Calu3 (cell line): ENCODE measurements around the gene STEAP1B. TPM values are rescaled to one million over a fixed set of nuclear protein-coding genes. Genes with fewer than 3 reads are reported as not detected.

Experiments used
- BruUV-seq: library from RNA; stranded (reverse); fragments of 400-500 nt; replicated peaks from 2 replicates; lab custom pipeline; 2021; lab: Mats Ljungman, UMichigan
- CTCF ChIA-PET: fragments of 300-600 bp; sonication (Branson Sonifier 250); formaldehyde crosslinking; loops from one replicate; lab custom pipeline; 2022; ENCODE audit warnings: antibody characterized with exemption; lab: Charles Lee
- DNase-seq: peaks from one replicate; pipeline ENCODE4 v3.0.0; 2022
- H3K27ac Mint-ChIP-seq: one replicate; pipeline ENCODE4 v1.8.0; 2022; ENCODE audit warnings: mixed read lengths; ENCODE audit not compliant: unreplicated experiment
- H3K27me3 Mint-ChIP-seq: one replicate; pipeline ENCODE4 v1.8.0; 2022; ENCODE audit warnings: mixed read lengths; ENCODE audit not compliant: unreplicated experiment
- H3K36me3 Mint-ChIP-seq: one replicate; pipeline ENCODE4 v1.8.0; 2022; ENCODE audit warnings: mild to moderate bottlenecking, moderate library complexity, mixed read lengths; ENCODE audit not compliant: insufficient read depth, unreplicated experiment
- H3K4me1 Mint-ChIP-seq: one replicate; pipeline ENCODE4 v1.8.0; 2022; ENCODE audit warnings: mild to moderate bottlenecking, low read depth, mixed read lengths; ENCODE audit not compliant: unreplicated experiment
- H3K4me3 Mint-ChIP-seq: one replicate; pipeline ENCODE4 v1.8.0; 2022; ENCODE audit warnings: mild to moderate bottlenecking, low read depth, moderate library complexity, mixed read lengths; ENCODE audit not compliant: unreplicated experiment
- H3K9me3 Mint-ChIP-seq: one replicate; pipeline ENCODE4 v1.8.0; 2022; ENCODE audit warnings: low read depth, mixed read lengths; ENCODE audit not compliant: unreplicated experiment
- CTCF ChIP-seq: fragments of 200-600 bp; IDR thresholded peaks from one replicate; pipeline ENCODE4 v1.8.0; 2022; ENCODE audit warnings: antibody characterized with exemption; ENCODE audit not compliant: unreplicated experiment
- intact Hi-C: fragments of 100-400 bp; cut with micrococcal nuclease; formaldehyde crosslinking; loops from one replicate; pipeline ENCODE4 v1.10.0; 2022; ENCODE audit not compliant: unreplicated experiment
- total RNA-seq: library from RNA; stranded (reverse); gene quantifications from 2 replicates; pipeline ENCODE4 v1.2.3, GENCODE V29; 2022

Gene STEAP1B
- total RNA-seq, 1 experiment from 2014 or later, result 2.6 TPM

GRCh38 chr7:22419488-22419887, 80.5 kb downstream of the STEAP1B start:
- Mint-ChIP-seq H3K36me3 (no peaks in the 10 kb centered on the region), H3K9me3 (no peaks in the 10 kb centered on the region), H3K4me3 (no peak overlapping the region), H3K4me1 (peaks cover 22% of the 10 kb centered on the region), H3K27ac (no peak overlapping the region), H3K27me3 (no peaks in the 10 kb centered on the region)
- BruUV-seq, result no TSS peak
- TF ChIP-seq CTCF, result no peak
- CTCF ChIA-PET, result interaction anchor here (0.6 to 1.7 kb wide), 5 partner anchors 8 to 47 kb away, joined by 3 to 4 read pairs (median 4); no protein-coding TSS in a partner anchor
- no peak for DNase-seq
- intact Hi-C loops, result no loop called here

- Mint-ChIP-seq H3K27me3 (no peaks in the 10 kb centered on the region), H3K4me3 (no peak overlapping the region), H3K36me3 (no peaks in the 10 kb centered on the region), H3K27ac (no peak overlapping the region), H3K4me1 (peaks cover 22% of the 10 kb centered on the region), H3K9me3 (no peaks in the 10 kb centered on the region)
- TF ChIP-seq CTCF, result no peak
- no peak for DNase-seq
- no TSS peak for BruUV-seq
- CTCF ChIA-PET, result interaction anchor here (0.6 to 0.9 kb wide), 2 partner anchors 17 to 545 kb away, joined by 3 to 6 read pairs; no protein-coding TSS in a partner anchor
- intact Hi-C loops, result no loop called here
Measured at GRCh38 chr7:22418251-22419046, 81.5 kb downstream of the STEAP1B start.

GRCh38 chr7:22417841-22418240, 82.1 kb downstream of the STEAP1B start:
- H3K27me3 Mint-ChIP-seq, result no peaks in the 10 kb centered on the region
- BruUV-seq, result no TSS peak
- no peak for DNase-seq
- H3K4me1 Mint-ChIP-seq, result peaks cover 22% of the 10 kb centered on the region
- H3K36me3 Mint-ChIP-seq, result no peaks in the 10 kb centered on the region
- intact Hi-C loops, result no loop called here
- H3K9me3 Mint-ChIP-seq, result no peaks in the 10 kb centered on the region
- no peak overlapping the region for H3K4me3 Mint-ChIP-seq
- H3K27ac Mint-ChIP-seq, result no peak overlapping the region
- CTCF ChIA-PET, result interaction anchor here (0.9 kb wide), 1 partner anchor 16 kb away, joined by 3 read pairs; no protein-coding TSS in a partner anchor
- TF ChIP-seq CTCF, result no peak

GRCh38 chr7:22417349-22417748, 82.6 kb downstream of the STEAP1B start:
- Mint-ChIP-seq H3K4me3 (no peak overlapping the region), H3K36me3 (no peaks in the 10 kb centered on the region), H3K9me3 (no peaks in the 10 kb centered on the region), H3K27ac (no peak overlapping the region), H3K27me3 (no peaks in the 10 kb centered on the region), H3K4me1 (peaks cover 22% of the 10 kb centered on the region)
- CTCF ChIA-PET, result no interaction called here
- intact Hi-C loops, result no loop called here
- TF ChIP-seq CTCF, result no peak
- no peak for DNase-seq
- no TSS peak for BruUV-seq
